Endothelial cell (in vitro differentiated cells): ENCODE results near the gene ATP10B. TPM values are rescaled to one million over a fixed set of nuclear protein-coding genes. Genes with fewer than 3 reads are reported as not detected.

Experiments
- DNase-seq: peaks from one replicate; pipeline ENCODE4 v3.0.0; 2021; ENCODE audit warnings: low spot score
- H3K27ac Mint-ChIP-seq: one replicate; pipeline ENCODE4 v1.8.0; 2021; ENCODE audit warnings: mixed read lengths, inconsistent platforms; ENCODE audit not compliant: unreplicated experiment
- H3K27me3 Mint-ChIP-seq: one replicate; pipeline ENCODE4 v1.8.0; 2021; ENCODE audit warnings: mild to moderate bottlenecking, moderate library complexity, mixed read lengths, inconsistent platforms; ENCODE audit not compliant: unreplicated experiment
- H3K36me3 Mint-ChIP-seq: one replicate; pipeline ENCODE4 v1.8.0; 2021; ENCODE audit warnings: mild to moderate bottlenecking, low read depth, mixed read lengths, inconsistent platforms; ENCODE audit not compliant: unreplicated experiment
- H3K4me1 Mint-ChIP-seq: one replicate; pipeline ENCODE4 v1.8.0; 2021; ENCODE audit warnings: mild to moderate bottlenecking, mixed read lengths, inconsistent platforms; ENCODE audit not compliant: unreplicated experiment
- H3K4me3 Mint-ChIP-seq: one replicate; pipeline ENCODE4 v1.8.0; 2021; ENCODE audit warnings: mild to moderate bottlenecking, mixed read lengths, inconsistent platforms; ENCODE audit not compliant: unreplicated experiment
- H3K9me3 Mint-ChIP-seq: one replicate; pipeline ENCODE4 v1.8.0; 2021; ENCODE audit warnings: mixed read lengths, inconsistent platforms; ENCODE audit not compliant: unreplicated experiment
- CTCF ChIP-seq: fragments of 200-600 bp; sonication (generic); IDR thresholded peaks from one replicate; pipeline ENCODE4 v1.5.0; 2021; ENCODE audit warnings: antibody characterized with exemption; ENCODE audit not compliant: unreplicated experiment
- total RNA-seq: library from RNA; stranded (reverse); fragmentation: NEBNext Ultra II Directional; extraction: Animal tissue kit (Norgen Biotek cat#: 25700); gene quantifications from one replicate; pipeline ENCODE4 v1.2.1, GENCODE V29; 2021; ENCODE audit not compliant: unreplicated experiment

ATP10B gene
- total RNA-seq, 1 donor from 2014 or later: not detected

GRCh38 chr5:160542840-160543239, 309.2 kb downstream of the ATP10B start:
- Mint-ChIP-seq H3K36me3 (no peaks in the 10 kb centered on the region), H3K27ac (no peak overlapping the region), H3K9me3 (no peaks in the 10 kb centered on the region), H3K4me1 (peaks cover 3% of the 10 kb centered on the region), H3K27me3 (peaks cover 1% of the 10 kb centered on the region), H3K4me3 (no peak overlapping the region)
- DNase-seq: no peak
- no peak for TF ChIP-seq CTCF

- Mint-ChIP-seq H3K9me3 (no peaks in the 10 kb centered on the region), H3K4me1 (peaks cover 3% of the 10 kb centered on the region), H3K4me3 (no peak overlapping the region), H3K27me3 (peaks cover 1% of the 10 kb centered on the region), H3K27ac (no peak overlapping the region), H3K36me3 (no peaks in the 10 kb centered on the region)
- no peak for DNase-seq
- no peak for TF ChIP-seq CTCF
These were observed 309.7 kb downstream of the ATP10B start for GRCh38 chr5:160542281-160542680.

GRCh38 chr5:160539431-160539830, 312.6 kb downstream of the ATP10B start:
- Mint-ChIP-seq H3K9me3 (no peaks in the 10 kb centered on the region), H3K27ac (no peak overlapping the region), H3K4me1 (no peaks in the 10 kb centered on the region), H3K27me3 (no peaks in the 10 kb centered on the region), H3K4me3 (no peak overlapping the region), H3K36me3 (no peaks in the 10 kb centered on the region)
- no peak for TF ChIP-seq CTCF
- no peak for DNase-seq

- DNase-seq: no peak
- Mint-ChIP-seq H3K4me3 (no peak overlapping the region), H3K9me3 (no peaks in the 10 kb centered on the region), H3K4me1 (no peaks in the 10 kb centered on the region), H3K27ac (no peak overlapping the region), H3K27me3 (no peaks in the 10 kb centered on the region), H3K36me3 (no peaks in the 10 kb centered on the region)
- TF ChIP-seq CTCF: no peak
These were observed 314.1 kb downstream of the ATP10B start for GRCh38 chr5:160537940-160538339.

GRCh38 chr5:160537116-160537515, 314.9 kb downstream of the ATP10B start:
- H3K36me3 Mint-ChIP-seq: no peaks in the 10 kb centered on the region
- H3K27ac Mint-ChIP-seq: no peak overlapping the region
- H3K4me1 Mint-ChIP-seq: no peaks in the 10 kb centered on the region
- H3K9me3 Mint-ChIP-seq: no peaks in the 10 kb centered on the region
- no peak for DNase-seq
- H3K27me3 Mint-ChIP-seq: no peaks in the 10 kb centered on the region
- H3K4me3 Mint-ChIP-seq: no peak overlapping the region
- no peak for TF ChIP-seq CTCF
